Mucosa of rectum (tissue), 2 donors: Measurements from ENCODE around the gene HSD17B3.
"Not testable (repeated sequence)": the region's sequence is repeated elsewhere in the genome, so short reads cannot be mapped to it uniquely, and the experiment has no call there.

Experiments used
- H3K27ac ChIP-seq, 2 donors: one replicate each; pipeline ENCODE4 v1.7.0; 2013; ENCODE audit warnings: inconsistent platforms in 2 of 2, low read depth in 2 of 2, low read length in 2 of 2
- H3K27me3 ChIP-seq, 2 donors: one replicate each; pipeline ENCODE4 v1.7.0; 2013; ENCODE audit warnings: low read length in 2 of 2; ENCODE audit not compliant: control insufficient read depth in 2 of 2, insufficient read depth in 2 of 2
- H3K36me3 ChIP-seq, 2 donors: one replicate each; pipeline ENCODE4 v1.7.0; 2013; ENCODE audit warnings: low read length in 2 of 2; ENCODE audit not compliant: control insufficient read depth in 2 of 2, insufficient read depth in 2 of 2
- H3K4me1 ChIP-seq, 2 donors: one replicate each; pipeline ENCODE4 v1.7.0; 2013; ENCODE audit warnings: low read length in 2 of 2, mild to moderate bottlenecking in 1 of 2; ENCODE audit not compliant: control insufficient read depth in 2 of 2, insufficient read depth in 2 of 2
- H3K4me3 ChIP-seq, 2 donors: one replicate each; pipeline ENCODE4 v1.7.0; 2013; ENCODE audit warnings: low read length in 2 of 2
- H3K9ac ChIP-seq, 2 donors: one replicate each; pipeline ENCODE4 v1.7.0; 2013; ENCODE audit warnings: low read length in 2 of 2, low read depth in 1 of 2, mild to moderate bottlenecking in 1 of 2
- H3K9me3 ChIP-seq, 2 donors: one replicate each; pipeline ENCODE4 v1.7.0; 2013; ENCODE audit warnings: low read length in 2 of 2; ENCODE audit not compliant: control insufficient read depth in 2 of 2
- donor health status: healthy.
- donor health status: Normal muscosa, but diverticular disease.

Gene HSD17B3

GRCh38 chr9:96331236-96331947 lies 29.4 kb upstream of the HSD17B3 start:
- no peak overlapping the region for H3K27ac ChIP-seq
- H3K4me3 ChIP-seq, result no peak overlapping the region
- H3K36me3 ChIP-seq, result peaks cover 7 to 16% of the 10 kb centered on the region in 2 donors
- no peaks in the 10 kb centered on the region for H3K27me3 ChIP-seq
- H3K4me1 ChIP-seq, result no peaks in the 10 kb centered on the region
- H3K9ac ChIP-seq, result no peak overlapping the region
- no peaks in the 10 kb centered on the region for H3K9me3 ChIP-seq

GRCh38 chr9:96327694-96328352 lies 25.8 kb upstream of the HSD17B3 start:
- Histone ChIP-seq H3K4me3 (no peak overlapping the region), H3K4me1 (no peaks in the 10 kb centered on the region), H3K36me3 (peaks cover 14 to 19% of the 10 kb centered on the region in 2 donors), H3K9ac (no peak overlapping the region), H3K9me3 (no peaks in the 10 kb centered on the region), H3K27ac (no peak overlapping the region), H3K27me3 (no peaks in the 10 kb centered on the region)

- Histone ChIP-seq H3K9ac (no peak overlapping the region), H3K9me3 (no peaks in the 10 kb centered on the region), H3K4me1 (no peaks in the 10 kb centered on the region), H3K36me3 (peaks cover 27% of the 10 kb centered on the region in 2 donors), H3K27me3 (no peaks in the 10 kb centered on the region), H3K27ac (no peak overlapping the region), H3K4me3 (no peak overlapping the region)
Observed at GRCh38 chr9:96323169-96323568, 21.2 kb upstream of the HSD17B3 start.

GRCh38 chr9:96322736-96323135 lies 20.8 kb upstream of the HSD17B3 start:
- H3K9ac ChIP-seq, H3K27me3 ChIP-seq, H3K27ac ChIP-seq, H3K4me3 ChIP-seq, H3K4me1 ChIP-seq, H3K9me3 ChIP-seq: not testable (repeated sequence)
- H3K36me3 ChIP-seq, result peaks cover 27% of the 10 kb centered on the region in 2 donors

DNA sequence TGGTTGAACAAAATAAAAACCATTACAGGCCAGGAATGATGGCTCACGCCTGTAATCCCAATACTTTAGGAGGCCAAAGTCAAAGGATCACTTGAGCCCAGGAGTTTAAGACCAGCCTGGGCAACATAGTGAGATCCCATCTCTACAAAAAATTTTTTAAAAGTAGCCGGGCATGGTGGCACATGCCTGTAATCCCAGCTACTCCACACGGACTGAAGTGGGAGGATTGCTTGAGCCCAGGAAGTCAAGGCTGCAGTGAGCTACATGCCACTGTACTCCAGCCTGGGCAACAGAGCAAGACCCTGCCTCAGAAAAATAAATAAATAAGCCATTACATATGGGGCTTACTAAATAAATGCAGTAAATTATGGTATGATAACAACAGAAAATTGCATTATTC lies 20.2 kb upstream of the HSD17B3 start:
- H3K9ac ChIP-seq, H3K27me3 ChIP-seq, H3K4me3 ChIP-seq, H3K27ac ChIP-seq, H3K9me3 ChIP-seq, H3K4me1 ChIP-seq: not testable (repeated sequence)
- H3K36me3 ChIP-seq, result peaks cover 27% of the 10 kb centered on the region in 2 donors

DNA sequence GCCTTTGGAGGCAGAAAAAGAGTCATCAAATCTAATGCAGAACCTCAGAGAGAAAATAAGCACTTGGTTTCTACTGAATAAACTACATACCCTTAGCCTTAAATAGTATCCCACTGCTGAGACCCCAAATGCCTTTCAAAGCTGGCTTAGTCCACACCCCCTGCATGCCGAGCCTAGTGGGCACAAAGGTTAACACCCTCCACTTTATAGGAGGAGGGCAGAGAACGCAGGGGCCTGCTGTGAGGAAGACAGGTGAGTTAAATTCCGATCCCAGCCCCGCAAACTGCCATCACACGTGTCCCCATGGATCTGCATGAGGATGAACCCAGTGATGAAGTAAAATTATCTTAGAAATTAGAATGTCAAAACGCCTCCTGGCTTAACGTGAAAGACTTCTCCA lies 19.5 kb upstream of the HSD17B3 start:
- peaks cover 27% of the 10 kb centered on the region in 2 donors for H3K36me3 ChIP-seq
- no peak overlapping the region for H3K4me3 ChIP-seq
- H3K9ac ChIP-seq, result no peak overlapping the region
- no peaks in the 10 kb centered on the region for H3K27me3 ChIP-seq
- H3K4me1 ChIP-seq, result no peaks in the 10 kb centered on the region
- H3K27ac ChIP-seq, result no peak overlapping the region
- no peaks in the 10 kb centered on the region for H3K9me3 ChIP-seq

DNA sequence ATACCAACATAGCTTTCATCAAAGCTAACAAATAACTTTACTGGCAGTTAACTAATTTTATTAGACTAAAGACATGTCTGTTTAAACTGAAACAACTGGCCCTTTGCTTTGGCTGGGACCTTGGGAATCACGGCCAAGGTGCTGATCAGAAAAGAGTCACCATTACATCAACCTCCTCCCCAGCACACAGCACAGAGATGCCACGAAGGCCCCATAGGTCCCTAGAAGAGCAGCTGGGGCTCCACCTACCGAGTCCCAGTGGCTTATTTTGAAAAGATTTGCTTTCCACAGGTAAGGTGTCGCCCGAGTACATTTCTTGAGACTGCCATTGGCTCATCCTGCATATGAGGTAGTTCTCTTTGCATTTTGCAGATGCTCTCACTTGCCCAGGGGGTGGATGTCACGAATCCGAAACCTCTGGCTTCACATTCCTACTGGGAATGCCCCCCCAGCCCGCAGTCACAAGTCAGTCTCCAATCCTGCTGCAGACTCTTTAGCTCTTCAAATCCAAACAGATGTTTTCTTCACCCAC lies 18.8 kb upstream of the HSD17B3 start:
- no peaks in the 10 kb centered on the region for H3K9me3 ChIP-seq
- no peaks in the 10 kb centered on the region for H3K27me3 ChIP-seq
- peaks cover 27% of the 10 kb centered on the region in 2 donors for H3K36me3 ChIP-seq
- no peak overlapping the region for H3K27ac ChIP-seq
- no peak overlapping the region for H3K4me3 ChIP-seq
- no peak overlapping the region for H3K9ac ChIP-seq
- H3K4me1 ChIP-seq, result no peaks in the 10 kb centered on the region

GRCh38 chr9:96318921-96319565 lies 17.1 kb upstream of the HSD17B3 start:
- Histone ChIP-seq H3K36me3 (peaks cover 23 to 26% of the 10 kb centered on the region in 2 donors), H3K27ac (no peak overlapping the region), H3K9ac (no peak overlapping the region), H3K27me3 (no peaks in the 10 kb centered on the region), H3K9me3 (no peaks in the 10 kb centered on the region), H3K4me1 (no peaks in the 10 kb centered on the region), H3K4me3 (no peak overlapping the region)

DNA sequence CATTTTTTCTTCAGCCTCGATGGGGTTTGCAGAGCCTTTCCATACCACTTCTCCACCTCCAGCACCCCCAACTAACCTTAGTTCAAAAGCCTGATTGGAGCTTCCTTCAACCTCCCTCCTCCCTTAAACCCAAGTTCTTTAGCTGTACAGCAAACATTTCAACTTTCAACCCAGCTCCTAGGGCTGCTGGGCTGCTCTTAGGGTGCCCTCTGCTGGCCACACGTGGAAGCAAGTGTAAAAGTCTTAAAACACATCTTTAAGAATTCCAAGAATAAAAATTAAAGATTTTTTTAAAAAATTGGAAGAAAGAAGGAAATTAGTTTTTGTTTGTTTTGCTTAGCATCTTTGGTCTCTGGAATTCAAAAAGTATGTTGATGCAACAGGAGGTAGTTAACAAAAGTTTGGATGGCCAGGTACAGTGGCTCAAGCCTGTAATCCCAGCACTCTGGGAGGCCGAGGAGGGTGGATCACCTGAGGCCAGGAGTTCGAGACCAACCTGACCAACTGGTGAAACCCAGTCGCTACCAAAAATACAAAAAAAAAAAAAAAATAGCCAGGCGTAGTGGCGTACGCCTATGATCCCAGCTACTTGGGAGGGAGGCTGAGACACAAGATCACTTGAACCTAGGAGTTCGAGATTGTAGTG lies 15.5 kb upstream of the HSD17B3 start:
- Histone ChIP-seq H3K4me3 (no peak overlapping the region), H3K27me3 (no peaks in the 10 kb centered on the region), H3K9me3 (peaks cover 0 to 8% of the 10 kb centered on the region in 2 donors), H3K36me3 (peaks cover 15 to 26% of the 10 kb centered on the region in 2 donors), H3K27ac (no peak overlapping the region), H3K9ac (no peak overlapping the region), H3K4me1 (no peaks in the 10 kb centered on the region)

DNA sequence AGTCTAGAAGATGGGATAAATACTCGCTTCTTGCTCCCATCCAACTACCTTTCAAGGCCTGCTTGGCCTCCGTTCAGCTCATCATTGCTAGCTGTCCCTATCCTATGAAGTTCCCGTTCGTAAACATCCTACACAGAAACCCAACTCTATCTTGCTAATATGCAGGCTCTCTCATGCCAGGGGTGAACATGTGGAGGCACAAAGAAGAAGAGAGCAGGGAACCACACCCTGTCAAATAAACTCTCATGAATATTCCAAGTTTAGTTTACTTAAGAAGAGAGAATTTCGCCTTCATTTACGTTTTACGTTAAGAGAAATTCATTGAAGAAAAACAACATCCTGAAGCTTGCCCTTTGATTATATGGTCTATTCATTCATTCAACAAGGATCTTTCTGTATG lies 7.9 kb upstream of the HSD17B3 start:
- H3K9me3 ChIP-seq, result peaks cover 0 to 8% of the 10 kb centered on the region in 2 donors

More for the DNA sequence above, 7.9 kb upstream of the HSD17B3 start:
- Histone ChIP-seq H3K4me3 (no peak overlapping the region), H3K27ac (no peak overlapping the region), H3K9ac (no peak overlapping the region), H3K27me3 (no peaks in the 10 kb centered on the region), H3K36me3 (peaks cover 0 to 5% of the 10 kb centered on the region in 2 donors), H3K4me1 (no peaks in the 10 kb centered on the region)
